HG03520 (cell line): ENCODE results near the gene DNM3.

ENCODE experiments used
- ATAC-seq: cut with Tn5 transposase; IDR thresholded peaks from one replicate; pipeline ENCODE4 v1.9.1; 2021; ENCODE audit warnings: mild to moderate bottlenecking, moderate library complexity; ENCODE audit not compliant: unreplicated experiment

Gene DNM3

DNA sequence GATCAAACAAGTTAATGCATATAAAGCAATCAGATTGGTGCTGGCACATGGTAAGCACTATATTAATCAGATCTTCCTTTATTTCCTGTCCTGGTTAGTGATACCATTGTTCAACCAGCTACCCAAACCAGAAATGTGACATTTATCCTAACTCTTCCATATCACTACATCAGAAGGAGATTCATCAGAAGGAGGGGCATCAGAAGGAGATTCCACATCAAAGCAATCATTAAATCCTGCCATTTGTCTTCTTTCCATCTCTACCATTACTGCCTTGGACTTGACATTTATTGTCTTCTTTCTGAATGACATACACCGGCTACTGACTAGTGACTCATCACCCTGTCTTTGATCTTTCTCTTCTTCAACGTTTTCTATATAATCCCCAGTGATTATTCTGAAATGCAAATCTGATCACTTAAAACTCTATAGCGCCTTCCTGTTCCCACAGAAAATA, 75.0 kb downstream of the DNM3 start:
- ATAC-seq: no peak

DNA sequence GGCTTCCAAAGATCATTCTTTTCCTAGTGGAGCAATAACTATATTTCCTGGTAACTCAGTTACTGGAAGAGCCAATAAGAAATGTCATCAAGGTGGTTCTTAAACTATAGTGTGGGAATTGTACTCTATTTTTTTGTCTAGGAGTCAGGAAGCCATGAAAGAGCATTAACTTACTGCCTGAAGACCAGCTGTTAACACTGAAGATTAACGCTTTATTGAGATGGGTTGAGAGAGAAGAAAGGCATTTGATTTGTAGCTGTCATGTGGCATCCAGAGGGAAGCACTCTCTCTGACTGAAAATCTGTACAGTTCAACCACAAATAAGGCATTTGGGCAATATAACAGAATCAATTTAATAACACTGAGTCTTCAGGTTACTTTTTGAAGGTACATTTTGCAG, 76.0 kb downstream of the DNM3 start:
- no peak for ATAC-seq

DNA sequence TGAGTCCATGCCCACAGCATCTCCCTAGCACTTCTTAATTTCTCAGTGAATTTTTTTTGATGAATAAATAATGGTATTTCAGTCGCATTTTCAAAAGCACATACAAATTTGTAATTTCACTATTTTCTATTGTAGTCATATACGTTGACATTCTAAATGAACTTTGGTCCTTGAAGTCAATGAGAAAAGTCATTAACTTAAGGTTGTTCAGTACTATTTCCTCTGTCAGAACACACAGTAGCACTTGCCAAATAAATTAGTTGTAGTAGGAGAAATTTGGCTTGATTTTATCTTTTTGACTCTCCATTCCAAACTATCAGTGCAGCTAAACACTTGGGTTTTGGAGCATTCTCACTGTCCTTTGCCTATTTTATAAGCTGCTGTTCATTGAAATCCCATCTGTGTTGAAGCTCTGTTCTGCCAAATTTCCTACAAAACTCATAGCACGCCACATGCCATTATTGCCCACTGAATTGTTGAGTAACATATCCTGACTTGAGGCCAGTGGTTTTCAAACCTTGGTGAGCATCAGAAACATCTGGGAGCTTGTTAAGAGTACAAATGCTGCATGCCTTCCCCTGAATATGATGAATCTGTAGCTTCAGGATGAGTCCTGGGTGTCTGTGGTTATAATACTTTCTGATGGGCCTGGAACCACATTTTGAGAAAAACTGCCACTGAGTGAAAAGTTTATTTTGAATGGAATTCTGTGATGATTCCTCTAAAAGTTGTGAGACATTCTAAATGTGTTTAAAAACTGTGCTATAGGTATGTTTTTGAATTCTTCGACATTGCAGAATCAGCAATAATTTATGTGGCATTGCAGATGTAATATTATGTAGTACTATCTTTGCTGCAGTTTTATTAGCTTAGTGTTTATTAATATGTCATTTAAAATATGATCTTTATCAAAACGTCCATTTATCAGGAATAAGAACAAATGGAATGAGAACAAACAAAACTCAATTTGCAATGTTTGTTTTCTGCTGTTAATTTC, 78.9 kb downstream of the DNM3 start:
- ATAC-seq: no peak

DNA sequence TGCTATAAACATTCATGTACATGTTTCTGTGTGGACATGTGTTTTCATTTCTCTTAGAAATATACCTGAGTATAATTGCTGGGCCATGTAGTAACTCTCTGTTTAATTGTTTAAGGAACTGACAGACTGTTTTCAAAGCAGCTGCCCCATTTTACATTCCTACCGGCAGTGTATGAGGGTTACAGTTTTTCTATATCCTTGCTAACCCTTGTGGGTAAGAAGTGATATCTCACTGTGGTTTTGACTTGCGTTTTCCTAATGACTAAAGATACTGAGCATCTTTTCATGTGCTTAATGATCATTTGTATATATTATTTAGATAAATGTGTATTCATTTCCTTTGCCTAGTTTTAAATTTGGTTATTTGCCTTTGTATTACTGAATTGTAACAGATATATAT, 81.7 kb downstream of the DNM3 start:
- no peak for ATAC-seq

DNA sequence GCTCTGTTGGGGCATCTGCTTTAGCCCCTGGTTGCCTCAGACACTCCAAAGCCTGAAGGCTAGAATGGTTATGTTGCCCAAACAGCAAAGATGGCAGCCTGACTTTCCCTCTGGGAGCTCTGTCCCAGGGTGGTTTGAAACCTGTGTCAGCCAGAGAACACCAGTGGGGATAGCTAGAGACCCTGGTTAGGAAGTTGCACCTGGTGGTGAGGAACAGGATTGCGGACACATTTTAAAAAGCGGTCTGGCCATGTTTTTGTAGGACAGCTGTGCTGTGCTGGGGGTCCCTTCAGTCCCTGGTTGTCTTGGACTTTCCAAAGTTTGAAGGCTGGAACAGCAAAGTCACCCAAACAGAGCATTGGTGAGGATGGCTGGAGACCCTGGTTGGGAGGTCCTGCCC, 87.8 kb downstream of the DNM3 start:
- no peak for ATAC-seq

DNA sequence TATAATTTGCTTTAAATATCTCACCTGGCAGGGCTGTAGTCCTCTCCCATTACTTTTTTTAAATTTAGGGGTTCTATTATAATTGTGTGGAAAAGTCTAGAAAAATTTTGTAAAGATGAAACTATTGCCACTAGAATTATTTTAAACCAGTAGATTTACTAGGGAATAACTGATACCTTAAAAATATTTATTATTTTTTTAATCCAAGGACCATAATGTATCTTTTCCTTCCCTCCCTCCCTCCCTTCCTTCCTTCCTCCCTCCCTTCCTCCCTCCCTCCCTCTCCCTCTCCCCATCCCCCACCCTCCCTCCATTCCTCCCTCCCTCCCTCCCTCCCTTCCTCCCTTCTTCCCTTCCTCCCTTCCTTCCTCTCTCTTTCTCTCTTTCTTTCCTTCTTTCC, 90.5 kb downstream of the DNM3 start:
- no peak for ATAC-seq

DNA sequence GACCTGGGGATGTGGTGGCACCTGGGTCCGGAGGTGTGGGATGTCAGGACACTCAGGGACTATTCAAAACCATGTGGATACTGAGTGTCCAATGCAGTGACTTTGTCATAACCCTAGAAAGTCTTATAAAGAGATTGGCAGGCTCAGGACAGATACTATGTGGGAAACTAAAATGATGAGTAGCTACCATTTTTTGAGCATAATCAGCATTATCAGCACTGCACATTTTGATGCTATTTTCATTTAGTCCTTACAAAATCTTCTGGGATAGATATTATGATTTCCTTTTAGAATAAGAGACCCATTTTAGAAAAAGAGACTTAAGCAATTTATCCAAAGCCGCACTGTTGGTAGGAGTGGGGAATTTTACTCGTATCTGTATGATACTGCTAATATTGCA, 93.4 kb downstream of the DNM3 start:
- ATAC-seq: no peak

DNA sequence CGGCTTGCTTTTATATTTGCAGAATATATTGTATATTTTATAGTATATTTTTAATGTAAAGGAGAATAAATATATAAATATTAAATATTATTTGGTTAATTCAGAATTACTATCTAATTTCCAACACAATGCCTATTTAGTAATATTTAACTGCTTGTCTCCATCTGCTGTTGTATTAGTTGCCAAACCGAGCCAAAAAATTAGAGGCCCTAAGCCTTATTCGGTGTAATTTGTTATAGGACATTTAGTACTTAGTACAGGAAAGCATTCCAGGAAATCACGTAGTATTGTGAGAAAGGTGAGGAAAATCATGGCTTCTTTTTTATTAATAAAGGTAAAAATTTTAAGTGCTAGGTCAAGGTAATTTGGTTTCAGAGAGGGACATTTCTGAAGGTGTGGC, 93.8 kb downstream of the DNM3 start:
- ATAC-seq: no peak

DNA sequence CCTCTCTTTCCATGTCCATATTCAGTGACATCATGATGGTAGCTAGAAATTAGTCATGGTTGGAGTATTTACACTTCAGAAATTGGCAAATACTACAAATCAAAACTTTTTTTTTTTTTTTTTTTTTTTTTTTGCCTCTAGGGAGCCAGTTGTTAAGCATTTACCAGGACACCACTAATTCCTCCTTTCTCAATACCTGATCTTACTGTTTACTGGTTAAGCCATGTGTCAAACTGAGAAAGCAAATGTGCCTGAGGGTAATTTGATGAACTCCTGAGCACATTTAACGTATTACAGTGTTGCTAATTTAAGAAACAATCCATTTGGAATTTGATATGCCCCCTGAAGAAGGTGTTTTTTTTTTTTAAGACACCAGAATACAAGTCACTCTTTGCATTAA, 94.4 kb downstream of the DNM3 start:
- ATAC-seq: no peak

DNA sequence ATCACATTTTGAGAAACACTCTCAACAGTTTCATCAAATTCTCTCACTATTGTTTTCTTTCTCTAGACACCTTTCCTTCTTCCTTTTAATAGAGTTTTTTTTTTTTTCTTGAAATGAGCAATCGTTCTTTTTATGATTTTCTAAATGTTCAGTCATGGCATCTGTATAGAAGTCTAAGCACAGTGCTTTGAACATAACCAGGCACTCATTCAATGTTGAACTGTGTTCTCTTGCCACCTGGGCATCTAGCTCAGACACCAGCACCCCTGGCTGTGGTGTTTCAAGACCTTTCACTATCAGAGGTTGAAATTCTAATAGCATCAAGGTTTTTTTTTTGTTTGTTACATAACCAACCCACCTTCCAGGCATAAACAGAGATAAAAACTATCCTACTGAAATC, 96.6 kb downstream of the DNM3 start:
- no peak for ATAC-seq

DNA sequence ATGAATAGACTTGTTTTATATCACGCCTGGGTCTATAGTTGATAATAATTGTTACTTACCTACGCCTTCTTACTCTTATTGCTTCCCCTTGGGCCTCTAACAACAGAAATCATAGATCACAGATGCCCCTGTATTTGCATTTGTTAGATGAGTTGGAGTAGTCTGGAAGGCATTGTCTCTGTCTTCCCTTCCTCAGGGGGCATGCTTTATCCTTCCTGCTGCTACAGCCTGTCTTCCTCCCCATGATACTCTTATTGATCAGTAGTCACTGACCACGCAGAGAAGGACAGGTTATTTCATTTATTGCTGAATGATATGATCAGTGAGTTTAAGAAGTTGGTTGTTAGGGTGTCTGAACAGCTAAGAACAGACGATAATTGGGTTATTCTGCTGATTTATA, 98.4 kb downstream of the DNM3 start:
- ATAC-seq: no peak

DNA sequence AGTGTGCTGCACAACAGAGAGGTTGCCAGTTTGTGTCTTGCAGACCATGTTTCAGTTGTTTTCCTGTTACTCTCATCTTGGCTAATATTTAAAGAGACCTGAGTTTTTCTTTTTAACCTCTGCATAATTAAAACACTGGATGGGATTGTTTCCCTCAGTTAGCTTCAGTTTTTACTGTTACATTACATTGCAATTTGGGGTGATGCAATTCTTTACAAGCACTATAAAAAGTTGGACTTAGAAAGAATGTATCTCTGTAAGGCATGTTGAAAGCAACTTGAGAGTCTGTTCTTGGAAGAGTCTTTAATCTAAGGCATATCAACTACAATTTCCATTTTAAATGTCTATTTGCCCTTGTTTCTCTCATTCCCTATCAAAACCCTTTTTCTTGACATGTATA, 99.1 kb downstream of the DNM3 start:
- ATAC-seq: no peak

DNA sequence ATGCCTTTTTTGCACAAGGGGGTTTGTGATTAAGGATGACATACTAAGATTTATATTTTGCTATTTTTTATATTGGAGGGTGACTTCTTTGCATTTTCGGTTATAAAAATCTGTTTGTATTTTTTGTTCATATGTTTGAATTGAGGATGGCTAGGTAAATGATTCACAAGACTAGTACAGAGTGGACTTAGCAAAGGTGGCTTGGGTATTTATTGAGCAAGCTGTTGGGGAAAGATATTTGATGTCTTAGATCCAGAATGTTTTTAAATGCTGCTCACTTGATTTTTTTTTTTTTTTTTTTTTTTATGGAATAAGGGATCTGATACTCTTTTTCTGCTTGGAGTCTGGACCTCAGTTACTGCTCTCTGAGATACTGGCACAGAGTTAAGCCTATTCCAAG, 100.6 kb downstream of the DNM3 start:
- ATAC-seq: no peak

DNA sequence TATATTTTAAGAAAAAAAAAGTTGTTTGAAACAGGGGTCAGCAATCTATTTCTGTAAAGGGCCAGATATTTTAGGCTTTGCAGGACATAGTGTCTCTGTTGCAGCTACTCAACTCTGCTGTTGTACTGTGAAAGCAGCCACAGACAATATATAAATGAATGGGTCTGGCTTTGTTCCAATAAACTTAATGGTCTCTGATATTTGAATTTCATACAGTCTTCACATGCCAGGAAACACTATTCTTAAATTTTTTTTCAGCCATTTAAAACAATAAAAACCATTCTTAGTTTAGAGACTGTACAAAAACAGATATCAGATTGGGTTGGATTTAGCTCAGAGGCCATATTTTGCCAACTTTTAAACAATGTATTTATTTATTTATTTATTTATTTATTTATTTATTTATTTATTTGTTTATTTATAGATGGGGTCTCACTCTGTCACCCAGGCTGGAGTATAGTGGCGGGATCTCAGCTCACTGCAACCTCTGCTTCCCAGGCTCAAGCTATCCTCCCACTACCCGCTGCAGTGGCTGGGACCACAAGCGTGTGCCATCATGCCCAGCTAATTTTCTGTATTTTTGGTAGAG, 102.8 kb downstream of the DNM3 start:
- ATAC-seq: no peak

DNA sequence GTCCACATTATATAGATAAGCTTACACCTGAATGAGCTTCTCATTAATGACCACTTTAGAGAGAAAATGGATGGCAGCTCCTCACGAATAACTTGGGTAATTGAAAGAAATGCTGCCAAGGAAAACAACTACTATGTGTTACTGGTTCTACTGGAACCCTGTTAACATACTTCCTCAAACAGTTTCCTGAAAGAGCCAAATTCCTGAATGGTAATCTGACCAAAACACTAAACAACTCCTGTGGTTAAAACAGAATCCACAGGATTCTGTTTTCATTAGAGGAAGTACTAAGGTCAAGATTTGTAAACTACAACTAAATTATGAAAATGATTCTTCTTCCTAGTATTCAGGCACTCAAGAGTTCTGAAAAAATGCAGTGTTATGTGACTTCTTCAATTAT, 107.2 kb downstream of the DNM3 start:
- no peak for ATAC-seq

DNA sequence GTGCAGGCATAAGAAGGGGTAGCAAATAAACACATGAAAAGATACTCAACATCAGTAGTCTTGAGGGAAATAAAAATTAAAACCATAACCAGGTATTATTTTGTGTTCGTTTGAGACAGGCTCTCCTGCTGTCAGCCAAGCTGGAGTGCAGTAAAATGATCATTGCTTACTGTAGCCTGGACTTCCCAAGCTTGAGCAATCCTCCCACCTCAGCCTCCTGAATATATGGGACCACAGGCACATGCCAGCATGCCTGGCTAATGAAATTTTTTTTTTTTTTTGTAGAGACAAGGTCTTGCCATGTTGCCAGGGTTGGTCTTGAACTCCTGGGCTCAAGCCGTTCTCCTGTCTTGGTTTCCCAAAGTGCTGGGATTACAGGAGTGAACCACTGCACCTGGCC, 108.0 kb downstream of the DNM3 start:
- ATAC-seq: no peak

DNA sequence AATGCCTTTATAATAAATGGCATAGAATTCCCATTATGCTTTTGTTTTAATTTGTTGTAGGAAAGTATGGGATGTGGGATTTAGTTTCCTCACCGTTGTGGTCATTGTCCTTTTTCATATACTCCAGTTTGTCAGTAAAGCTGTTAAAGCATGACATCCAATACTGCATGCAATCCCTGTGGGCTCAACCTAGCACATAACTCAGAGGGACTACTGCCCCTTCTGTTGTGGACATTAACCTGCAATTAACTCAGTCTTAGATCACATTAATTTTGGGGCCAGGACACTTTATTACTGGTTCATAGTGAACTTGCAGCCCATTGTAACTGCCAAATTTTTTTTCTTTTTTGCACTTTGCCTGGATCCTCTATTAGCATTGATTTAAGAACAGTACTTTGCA, 112.5 kb downstream of the DNM3 start:
- ATAC-seq: no peak

DNA sequence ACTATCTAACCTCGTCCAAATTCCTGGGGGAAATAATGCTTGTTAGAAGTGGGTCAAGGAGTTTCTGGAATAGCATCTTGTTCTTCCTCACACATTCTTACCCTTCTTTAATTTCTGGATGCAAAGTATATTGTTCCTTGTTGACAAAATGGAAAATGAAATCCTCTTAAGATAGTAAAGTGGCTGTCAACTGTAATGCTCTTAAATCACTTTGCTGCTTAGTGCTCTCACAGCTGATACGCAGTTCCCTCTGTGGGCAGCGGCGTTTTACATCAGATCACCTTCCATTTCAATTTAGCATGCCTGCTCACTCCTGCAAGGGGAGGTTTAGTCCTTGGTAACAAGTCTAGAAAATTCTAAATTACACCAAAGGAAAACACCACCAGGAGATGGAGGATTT, 113.1 kb downstream of the DNM3 start:
- ATAC-seq: no peak

DNA sequence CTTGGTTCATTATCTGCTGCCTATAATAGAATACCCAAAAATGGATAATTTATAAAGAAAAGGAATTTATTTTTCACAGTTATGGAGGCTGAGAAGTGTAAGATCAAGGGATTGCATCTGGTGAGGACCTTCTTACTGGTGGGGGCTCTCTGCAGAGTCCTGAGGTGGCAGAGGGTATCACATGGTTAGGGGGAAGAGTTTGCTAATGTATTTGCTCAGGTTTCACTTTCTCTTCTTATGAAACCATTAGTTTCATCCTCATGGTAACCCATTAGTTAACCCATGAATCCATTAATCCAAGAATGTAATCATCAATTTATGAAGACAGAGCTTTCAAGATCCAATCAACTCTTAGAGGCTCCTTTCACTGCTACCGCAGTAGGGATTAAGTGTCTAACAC, 120.6 kb downstream of the DNM3 start:
- ATAC-seq: peak; percentile 60

DNA sequence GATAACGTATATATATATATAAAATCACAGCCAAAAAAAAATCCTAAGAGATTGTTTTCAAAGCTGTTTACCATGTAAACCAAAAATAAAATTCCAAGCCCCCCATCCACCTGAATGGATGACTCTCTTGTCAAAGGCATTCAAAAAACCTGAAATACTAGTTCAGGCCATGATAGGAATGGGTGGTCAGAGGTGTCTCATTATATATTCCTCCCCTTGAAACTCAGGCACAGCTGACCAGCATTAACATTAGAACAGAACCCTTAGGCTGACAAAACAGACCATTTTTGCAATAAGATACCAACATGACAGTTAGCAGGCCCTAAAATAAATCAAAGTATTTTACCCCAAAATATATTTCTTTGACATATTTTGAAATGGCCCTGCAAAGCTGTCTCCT, 122.5 kb downstream of the DNM3 start:
- ATAC-seq: no peak

DNA sequence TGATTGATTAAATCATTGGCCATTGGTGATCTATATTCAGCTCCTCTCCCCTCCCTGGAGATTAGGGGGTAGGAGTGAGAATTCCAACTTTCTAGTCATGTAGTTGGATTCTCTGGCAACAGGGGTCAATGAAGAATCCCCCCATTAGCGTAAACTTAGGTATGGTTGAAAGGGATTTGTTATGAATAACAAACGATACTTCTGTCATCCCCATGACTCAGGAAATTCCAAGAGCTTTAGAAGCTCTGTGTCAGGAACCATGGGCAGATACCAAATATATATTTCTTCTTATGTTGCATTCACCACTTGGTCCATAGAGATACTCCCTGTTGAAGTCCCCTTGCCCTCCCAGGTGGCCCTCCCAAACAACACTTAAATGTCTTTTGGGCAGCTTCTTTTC, 124.5 kb downstream of the DNM3 start:
- ATAC-seq: no peak

DNA sequence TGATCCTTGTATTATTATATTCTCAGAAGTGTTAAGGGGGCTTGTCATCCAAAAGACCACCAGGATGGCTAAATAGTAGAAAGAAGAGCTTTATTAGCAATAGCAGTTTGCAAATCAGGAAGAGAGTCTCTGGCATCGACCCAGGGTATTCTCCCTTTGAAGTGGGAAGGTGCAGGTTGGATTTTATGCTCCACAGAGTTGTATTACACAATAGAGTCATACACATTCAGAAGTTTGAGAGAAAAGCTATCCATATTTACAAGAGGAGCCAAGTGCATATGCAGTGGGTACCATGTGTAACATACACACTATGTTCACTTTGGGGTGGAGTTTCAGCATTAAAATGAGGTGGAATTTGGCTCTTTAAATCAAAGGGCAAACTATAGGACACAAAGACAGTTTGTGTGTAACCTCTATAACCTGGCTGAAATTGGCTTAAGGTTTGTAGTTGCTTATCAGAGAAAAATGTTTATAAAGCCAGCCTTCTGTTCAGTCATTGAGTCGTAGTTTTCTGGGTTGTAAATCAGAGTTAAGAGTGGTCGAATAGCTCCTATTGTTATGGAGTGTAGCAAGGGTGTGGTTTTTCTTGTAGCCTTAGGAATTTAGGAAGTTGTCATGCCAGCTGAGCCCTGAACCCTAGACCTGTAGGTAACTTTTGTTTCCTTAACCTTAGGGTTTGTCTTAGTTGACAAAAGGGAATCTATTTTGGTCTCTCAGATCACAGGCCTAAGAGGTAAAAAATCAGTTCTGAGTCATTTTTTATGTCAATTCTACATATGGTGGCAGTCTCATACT, 125.3 kb downstream of the DNM3 start:
- no peak for ATAC-seq
